CD8-positive, alpha-beta memory T cell (primary cell): ENCODE measurements around the gene CTNNA2. TPM values are rescaled to one million over a fixed set of nuclear protein-coding genes. Genes with fewer than 3 reads are reported as not detected.

Source experiments
- CTCF ChIA-PET: fragments of 350-600 bp; sonication (Branson Sonifier 250); formaldehyde crosslinking; loops from one replicate; lab custom pipeline; 2021; ENCODE audit warnings: antibody characterized with exemption; lab: Charles Lee
- POLR2A ChIA-PET: fragments of 350-600 bp; sonication (Branson Sonifier 250); formaldehyde crosslinking; loops from one replicate; lab custom pipeline; 2021; ENCODE audit warnings: antibody characterized with exemption; lab: Charles Lee
- DNase-seq, 5 donors: peaks; one replicate each; pipeline versions ENCODE4 v3.0.0 to v3.0.0-alpha.2; 2020 to 2022; ENCODE audit warnings: mixed read lengths in 1 of 5
- H3K27ac ChIP-seq: one replicate; pipeline ENCODE4 v1.7.0; 2013; ENCODE audit warnings: low read depth, mild to moderate bottlenecking, low read length, moderate library complexity
- H3K27me3 ChIP-seq: 2 replicates; pipeline ENCODE4 v1.7.0; 2013; ENCODE audit warnings: low read length, mild to moderate bottlenecking; ENCODE audit not compliant: insufficient read depth, poor library complexity, severe bottlenecking
- H3K36me3 ChIP-seq: 2 replicates; pipeline ENCODE4 v1.7.0; 2013; ENCODE audit warnings: mild to moderate bottlenecking, low read length, moderate library complexity; ENCODE audit not compliant: insufficient read depth
- H3K4me1 ChIP-seq: 2 replicates; pipeline ENCODE4 v1.7.0; 2013; ENCODE audit warnings: mild to moderate bottlenecking, low read length, moderate library complexity; ENCODE audit not compliant: insufficient read depth
- H3K4me3 ChIP-seq: 2 replicates; pipeline ENCODE4 v1.7.0; 2013; ENCODE audit warnings: mild to moderate bottlenecking, low read length
- H3K9me3 ChIP-seq: 2 replicates; pipeline ENCODE4 v1.7.0; 2013; ENCODE audit warnings: mild to moderate bottlenecking, low read length
- H3K27ac Mint-ChIP-seq, 8 donors: one replicate each; pipeline ENCODE4 v1.8.0; 2020 to 2021; ENCODE audit warnings: mixed read lengths in 8 of 8, mild to moderate bottlenecking in 6 of 8, inconsistent platforms in 3 of 8, moderate library complexity in 3 of 8
- H3K27me3 Mint-ChIP-seq, 2 donors: one replicate each; pipeline ENCODE4 v1.8.0; 2020 to 2021; ENCODE audit warnings: mixed read lengths in 2 of 2, mild to moderate bottlenecking in 1 of 2, moderate library complexity in 1 of 2
- H3K36me3 Mint-ChIP-seq, 3 donors: one replicate each; pipeline ENCODE4 v1.8.0; 2020 to 2021; ENCODE audit warnings: mixed read lengths in 3 of 3, inconsistent platforms in 1 of 3, mild to moderate bottlenecking in 1 of 3
- H3K4me1 Mint-ChIP-seq, 3 donors: one replicate each; pipeline ENCODE4 v1.8.0; 2020 to 2021; ENCODE audit warnings: mixed read lengths in 3 of 3, inconsistent platforms in 1 of 3, mild to moderate bottlenecking in 1 of 3
- H3K4me3 Mint-ChIP-seq, 7 donors: one replicate each; pipeline ENCODE4 v1.8.0; 2020 to 2021; ENCODE audit warnings: mixed read lengths in 7 of 7, mild to moderate bottlenecking in 6 of 7, moderate library complexity in 4 of 7, inconsistent platforms in 2 of 7
- H3K9me3 Mint-ChIP-seq, 5 donors: one replicate each; pipeline ENCODE4 v1.8.0; 2020 to 2022; ENCODE audit warnings: mixed read lengths in 5 of 5, mild to moderate bottlenecking in 3 of 5, moderate library complexity in 2 of 5, inconsistent platforms in 1 of 5
- polyA plus RNA-seq: library from polyadenylated mRNA; unstranded; fragments of 300-500 nt; fragmentation: Illumina TruSeq; gene quantifications from one replicate; pipeline ENCODE4 v1.2.3, GENCODE V29; 2021
- total RNA-seq, 2 experiments: library from RNA; stranded (reverse); gene quantifications; one replicate each; pipeline ENCODE4 v1.2.3, GENCODE V29; 2021

The CTNNA2 gene
- total and polyA plus RNA-seq, 3 experiments from 2014 or later = not detected

DNA sequence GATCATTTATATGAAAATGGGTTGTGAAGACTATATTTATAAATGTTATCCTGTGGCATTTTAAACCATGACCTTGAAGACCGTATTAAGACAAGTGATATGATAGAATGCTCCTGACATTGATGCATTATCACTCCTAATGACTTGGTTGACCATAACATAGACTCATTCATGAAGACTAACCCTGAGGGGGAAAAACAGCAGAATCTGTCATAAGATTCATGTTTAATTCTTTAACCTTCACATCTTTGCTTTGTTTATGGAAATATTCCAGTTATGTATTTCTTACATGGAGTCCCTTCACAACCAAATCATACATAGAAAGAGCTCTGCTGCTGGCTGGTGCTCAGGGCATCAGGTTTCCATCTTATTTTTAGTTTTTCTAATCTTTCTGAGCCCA lies 78.4 kb downstream of the CTNNA2 start:
- H3K27ac Mint-ChIP-seq = no peak overlapping the region
- Histone ChIP-seq H3K36me3 (no peaks in the 10 kb centered on the region), H3K27ac (no peak overlapping the region), H3K4me1 (no peaks in the 10 kb centered on the region), H3K27me3 (no peaks in the 10 kb centered on the region), H3K9me3 (no peaks in the 10 kb centered on the region), H3K4me3 (no peak overlapping the region)
- no peak overlapping the region for H3K4me3 Mint-ChIP-seq
- H3K9me3 Mint-ChIP-seq = peaks cover 10 to 20% (median 16%) of the 10 kb centered on the region in 5 donors
- no peaks in the 10 kb centered on the region for H3K36me3 Mint-ChIP-seq
- CTCF ChIA-PET = no interaction called here
- H3K4me1 Mint-ChIP-seq = no peaks in the 10 kb centered on the region
- DNase-seq = no peak
- POLR2A ChIA-PET = no interaction called here
- H3K27me3 Mint-ChIP-seq = no peaks in the 10 kb centered on the region

DNA sequence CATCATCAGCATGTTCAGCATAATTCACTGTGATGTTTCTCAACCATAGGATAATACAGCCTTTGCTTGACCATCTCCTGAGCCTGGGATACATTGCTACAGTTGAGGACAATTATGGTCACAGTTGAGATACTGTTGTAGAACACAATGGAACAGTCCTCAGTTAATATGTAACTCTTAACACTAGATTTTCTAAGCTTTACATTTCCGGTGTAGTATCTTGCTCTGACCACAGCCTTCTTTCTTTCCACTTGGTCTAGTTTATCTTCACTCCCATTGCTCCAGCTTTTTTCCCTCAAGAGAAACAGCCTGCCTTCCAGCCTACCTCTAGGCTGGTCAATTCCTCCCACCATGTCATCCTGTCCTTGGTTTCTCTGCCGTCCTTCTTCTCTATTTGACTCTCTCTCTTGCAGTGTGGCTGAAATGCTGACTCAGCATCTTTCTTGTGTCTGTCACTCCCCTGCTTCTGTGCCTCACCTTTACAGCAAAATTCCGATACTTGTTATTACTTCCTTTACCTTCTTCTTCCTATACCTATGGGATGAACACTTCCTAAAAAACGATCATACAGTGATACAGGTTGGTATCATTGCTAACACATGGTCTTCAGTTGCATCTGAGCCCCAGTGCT lies 80.5 kb downstream of the CTNNA2 start:
- POLR2A ChIA-PET = no interaction called here
- peaks cover 7 to 18% (median 11%) of the 10 kb centered on the region in 5 donors for H3K9me3 Mint-ChIP-seq

DNA sequence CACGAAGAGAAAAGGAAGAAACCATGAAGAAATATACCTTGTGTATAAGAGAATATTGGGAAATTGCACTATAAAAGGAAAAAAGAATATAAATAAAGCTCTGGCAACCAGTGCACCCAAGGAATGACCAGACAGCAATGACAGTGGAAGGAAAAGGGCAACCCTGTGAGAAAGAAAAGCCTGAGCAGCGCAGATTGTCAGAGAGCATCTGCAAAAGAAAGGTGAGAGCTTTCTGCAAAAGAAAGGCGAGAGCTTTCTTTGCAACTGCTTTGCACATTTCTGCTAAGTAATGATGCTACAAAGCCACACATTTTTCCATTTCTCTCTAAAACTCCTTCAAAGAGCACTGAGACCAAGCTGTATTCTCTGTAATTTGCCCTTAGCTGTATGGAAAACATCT lies 83.6 kb downstream of the CTNNA2 start:
- no peak overlapping the region for H3K4me3 ChIP-seq

More for the DNA sequence above, 80.5 kb downstream of the CTNNA2 start:
- no peaks in the 10 kb centered on the region for H3K36me3 ChIP-seq
- H3K4me3 ChIP-seq = no peak overlapping the region
- Mint-ChIP-seq H3K36me3 (no peaks in the 10 kb centered on the region), H3K4me3 (no peak overlapping the region), H3K27ac (no peak overlapping the region), H3K4me1 (no peaks in the 10 kb centered on the region), H3K27me3 (no peaks in the 10 kb centered on the region)
- CTCF ChIA-PET = no interaction called here
- no peaks in the 10 kb centered on the region for H3K27me3 ChIP-seq
- no peaks in the 10 kb centered on the region for H3K4me1 ChIP-seq
- DNase-seq = no peak
- no peaks in the 10 kb centered on the region for H3K9me3 ChIP-seq
- H3K27ac ChIP-seq = no peak overlapping the region

DNA sequence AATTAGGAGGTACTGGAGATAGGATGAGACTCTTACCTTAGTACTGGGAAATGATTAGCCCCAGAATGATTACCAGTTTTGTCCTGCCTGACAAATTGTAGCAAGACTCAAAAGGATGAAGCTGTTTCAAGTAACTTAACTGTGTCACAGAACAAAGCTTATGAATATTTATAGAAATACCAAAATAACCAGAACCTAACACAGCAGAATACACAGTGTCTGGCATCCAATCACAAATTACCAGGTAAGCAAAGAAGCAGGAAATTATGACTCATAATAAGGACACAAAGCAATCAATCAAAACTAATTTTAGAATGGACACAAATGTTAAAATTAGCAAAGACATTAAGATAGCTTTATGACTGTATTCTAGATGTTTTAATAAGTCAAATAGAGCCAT lies 91.9 kb downstream of the CTNNA2 start:
- Mint-ChIP-seq H3K27ac (no peak overlapping the region), H3K4me1 (no peaks in the 10 kb centered on the region), H3K4me3 (no peak overlapping the region), H3K36me3 (no peaks in the 10 kb centered on the region), H3K9me3 (peaks cover 3 to 25% (median 7%) of the 10 kb centered on the region in 5 donors), H3K27me3 (no peaks in the 10 kb centered on the region)
- DNase-seq = no peak
- Histone ChIP-seq H3K9me3 (no peaks in the 10 kb centered on the region), H3K4me3 (no peak overlapping the region), H3K36me3 (no peaks in the 10 kb centered on the region), H3K27ac (no peak overlapping the region), H3K4me1 (no peaks in the 10 kb centered on the region), H3K27me3 (no peaks in the 10 kb centered on the region)
- ChIA-PET CTCF (no interaction called here), POLR2A (no interaction called here)

More for the DNA sequence above, 83.6 kb downstream of the CTNNA2 start:
- Mint-ChIP-seq H3K36me3 (no peaks in the 10 kb centered on the region), H3K9me3 (peaks cover 3 to 14% (median 11%) of the 10 kb centered on the region in 5 donors), H3K27me3 (no peaks in the 10 kb centered on the region), H3K4me3 (no peak overlapping the region), H3K27ac (no peak overlapping the region), H3K4me1 (no peaks in the 10 kb centered on the region)
- H3K36me3 ChIP-seq = no peaks in the 10 kb centered on the region
- POLR2A ChIA-PET = no interaction called here
- H3K9me3 ChIP-seq = no peaks in the 10 kb centered on the region
- no peak for DNase-seq
- no peaks in the 10 kb centered on the region for H3K27me3 ChIP-seq
- H3K27ac ChIP-seq = no peak overlapping the region
- no peaks in the 10 kb centered on the region for H3K4me1 ChIP-seq
- CTCF ChIA-PET = no interaction called here

DNA sequence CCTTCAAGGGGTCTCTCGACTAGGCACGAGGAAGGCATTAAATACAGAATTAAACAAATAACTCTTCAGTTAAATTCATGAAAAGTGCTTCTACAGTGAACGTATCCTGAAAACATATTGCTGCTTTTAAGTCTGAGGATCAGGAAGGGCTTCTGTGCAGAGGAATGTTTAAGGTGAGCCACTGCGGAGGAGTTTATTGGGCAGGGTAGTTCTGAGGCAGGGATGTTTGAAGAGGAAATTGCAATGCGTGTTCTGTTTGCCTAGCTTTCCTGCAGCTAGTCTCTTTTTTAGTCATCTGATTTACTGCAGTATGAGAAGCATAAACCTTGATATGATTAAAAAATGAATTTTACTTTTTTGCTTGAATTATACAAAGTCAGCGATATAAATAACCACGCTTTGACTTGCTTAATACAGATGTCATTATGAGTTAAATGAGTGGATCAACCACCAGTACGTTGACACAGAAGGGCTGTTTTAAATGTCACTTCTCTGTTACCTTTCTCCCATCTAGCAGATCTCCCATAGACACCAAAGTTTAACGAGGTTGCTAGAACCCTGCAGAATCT lies 98.7 kb downstream of the CTNNA2 start:
- no peaks in the 10 kb centered on the region for H3K4me1 Mint-ChIP-seq

GRCh38 chr2:79612999-79613398 lies 100.1 kb downstream of the CTNNA2 start:
- no peaks in the 10 kb centered on the region for H3K36me3 Mint-ChIP-seq

More for the DNA sequence above, 98.7 kb downstream of the CTNNA2 start:
- Histone ChIP-seq H3K27me3 (no peaks in the 10 kb centered on the region), H3K4me1 (no peaks in the 10 kb centered on the region), H3K9me3 (no peaks in the 10 kb centered on the region), H3K27ac (no peak overlapping the region), H3K4me3 (no peak overlapping the region), H3K36me3 (no peaks in the 10 kb centered on the region)
- H3K27me3 Mint-ChIP-seq = no peaks in the 10 kb centered on the region
- CTCF ChIA-PET = no interaction called here
- H3K27ac Mint-ChIP-seq = no peak overlapping the region
- H3K9me3 Mint-ChIP-seq = peaks cover 2 to 27% (median 10%) of the 10 kb centered on the region in 5 donors
- H3K36me3 Mint-ChIP-seq = no peaks in the 10 kb centered on the region
- H3K4me3 Mint-ChIP-seq = no peak overlapping the region
- no peak for DNase-seq
- POLR2A ChIA-PET = no interaction called here

DNA sequence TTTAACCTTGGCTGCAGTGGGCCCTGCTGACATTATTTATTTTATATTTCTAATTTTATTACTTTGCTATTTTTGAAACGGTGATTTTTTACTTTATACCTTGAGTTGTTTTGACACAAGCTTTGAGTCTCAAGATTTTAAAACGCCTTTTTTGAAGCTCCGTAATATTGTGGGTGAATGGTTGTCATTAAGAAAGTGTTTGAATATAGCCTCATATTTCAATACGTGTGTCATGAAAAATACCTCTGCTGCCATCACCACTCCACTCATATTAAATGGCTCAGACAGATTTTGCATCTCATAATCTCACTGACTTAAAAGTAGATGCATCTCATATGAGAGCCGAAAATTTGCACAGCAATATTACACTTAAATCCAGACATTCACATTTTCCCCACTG lies 106.6 kb downstream of the CTNNA2 start:
- H3K4me3 ChIP-seq = no peak overlapping the region
- H3K9me3 ChIP-seq = no peaks in the 10 kb centered on the region
- Mint-ChIP-seq H3K27ac (no peak overlapping the region), H3K9me3 (peaks cover under 1 to 29% (median 13%) of the 10 kb centered on the region in 5 donors), H3K4me3 (no peak overlapping the region), H3K36me3 (no peaks in the 10 kb centered on the region), H3K27me3 (no peaks in the 10 kb centered on the region), H3K4me1 (no peaks in the 10 kb centered on the region)
- ChIA-PET POLR2A (no interaction called here), CTCF (no interaction called here)
- no peak overlapping the region for H3K27ac ChIP-seq
- H3K27me3 ChIP-seq = no peaks in the 10 kb centered on the region
- no peaks in the 10 kb centered on the region for H3K36me3 ChIP-seq
- DNase-seq = no peak
- no peaks in the 10 kb centered on the region for H3K4me1 ChIP-seq

More at GRCh38 chr2:79612999-79613398, 100.1 kb downstream of the CTNNA2 start:
- no peak overlapping the region for H3K4me3 Mint-ChIP-seq
- H3K27ac Mint-ChIP-seq = no peak overlapping the region
- no peaks in the 10 kb centered on the region for H3K36me3 ChIP-seq
- H3K9me3 Mint-ChIP-seq = peaks cover 6 to 36% (median 9%) of the 10 kb centered on the region in 5 donors
- CTCF ChIA-PET = no interaction called here
- H3K9me3 ChIP-seq = no peaks in the 10 kb centered on the region
- H3K27ac ChIP-seq = no peak overlapping the region
- no peaks in the 10 kb centered on the region for H3K27me3 ChIP-seq
- no peak for DNase-seq
- no peaks in the 10 kb centered on the region for H3K4me1 Mint-ChIP-seq
- H3K4me3 ChIP-seq = no peak overlapping the region
- no peaks in the 10 kb centered on the region for H3K4me1 ChIP-seq
- POLR2A ChIA-PET = no interaction called here
- H3K27me3 Mint-ChIP-seq = no peaks in the 10 kb centered on the region

DNA sequence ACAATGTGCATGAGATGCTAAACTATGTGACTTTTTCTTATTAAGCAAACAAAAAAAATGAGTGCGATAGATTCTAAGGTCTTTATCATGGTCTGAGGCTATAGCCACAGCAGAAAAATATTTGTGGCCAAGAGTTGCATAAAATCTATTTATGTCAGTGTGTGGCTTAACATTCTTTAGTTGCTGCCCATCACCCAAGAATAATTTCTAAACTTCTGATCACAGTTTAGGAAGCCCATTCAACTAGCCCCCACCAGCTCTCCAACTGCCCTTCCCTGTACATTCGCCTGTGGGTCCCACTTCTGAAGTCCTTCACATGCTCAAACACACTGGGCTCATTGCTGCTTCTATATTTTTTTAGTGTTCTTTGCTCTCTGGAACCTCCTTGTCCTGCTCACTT lies 107.1 kb downstream of the CTNNA2 start:
- ChIA-PET CTCF (no interaction called here), POLR2A (no interaction called here)
- H3K4me1 Mint-ChIP-seq = no peaks in the 10 kb centered on the region
- no peak overlapping the region for H3K4me3 Mint-ChIP-seq
- no peaks in the 10 kb centered on the region for H3K27me3 Mint-ChIP-seq
- H3K27ac Mint-ChIP-seq = no peak overlapping the region
- no peak overlapping the region for H3K4me3 ChIP-seq
- H3K27me3 ChIP-seq = no peaks in the 10 kb centered on the region
- no peak overlapping the region for H3K27ac ChIP-seq
- DNase-seq = no peak
- H3K9me3 ChIP-seq = no peaks in the 10 kb centered on the region
- H3K36me3 ChIP-seq = no peaks in the 10 kb centered on the region
- no peaks in the 10 kb centered on the region for H3K36me3 Mint-ChIP-seq
- peaks cover 6 to 34% (median 14%) of the 10 kb centered on the region in 5 donors for H3K9me3 Mint-ChIP-seq
- no peaks in the 10 kb centered on the region for H3K4me1 ChIP-seq
